GM23338 (cell line): ENCODE results near the gene CCNYL1.

ENCODE experiments used
- EZH2 ChIP-seq: fragments of 200-600 bp; sonication (generic); IDR thresholded peaks from one replicate; pipeline ENCODE4 v1.8.0; 2017; ENCODE audit warnings: antibody characterized with exemption, mild to moderate bottlenecking, low read depth; ENCODE audit not compliant: unreplicated experiment
- EZH2phosphoT487 ChIP-seq: fragments of 200-600 bp; sonication (generic); IDR thresholded peaks from one replicate; pipeline ENCODE4 v1.8.1; 2018; ENCODE audit warnings: antibody characterized with exemption; ENCODE audit not compliant: unreplicated experiment
- TF ChIP-seq, protein P1 (sequence below), 2 experiments: fragments of 200-600 bp in 1 of 2; sonication (generic) in 1 of 2; conservative IDR thresholded peaks; 2 replicates each; pipeline versions ENCODE4 v1.5.1 to v1.6.1; 2016 to 2017; ENCODE audit warnings: antibody characterized with exemption in 2 of 2, low read depth in 2 of 2, mild to moderate bottlenecking in 2 of 2, moderate library complexity in 1 of 2

DNA sequence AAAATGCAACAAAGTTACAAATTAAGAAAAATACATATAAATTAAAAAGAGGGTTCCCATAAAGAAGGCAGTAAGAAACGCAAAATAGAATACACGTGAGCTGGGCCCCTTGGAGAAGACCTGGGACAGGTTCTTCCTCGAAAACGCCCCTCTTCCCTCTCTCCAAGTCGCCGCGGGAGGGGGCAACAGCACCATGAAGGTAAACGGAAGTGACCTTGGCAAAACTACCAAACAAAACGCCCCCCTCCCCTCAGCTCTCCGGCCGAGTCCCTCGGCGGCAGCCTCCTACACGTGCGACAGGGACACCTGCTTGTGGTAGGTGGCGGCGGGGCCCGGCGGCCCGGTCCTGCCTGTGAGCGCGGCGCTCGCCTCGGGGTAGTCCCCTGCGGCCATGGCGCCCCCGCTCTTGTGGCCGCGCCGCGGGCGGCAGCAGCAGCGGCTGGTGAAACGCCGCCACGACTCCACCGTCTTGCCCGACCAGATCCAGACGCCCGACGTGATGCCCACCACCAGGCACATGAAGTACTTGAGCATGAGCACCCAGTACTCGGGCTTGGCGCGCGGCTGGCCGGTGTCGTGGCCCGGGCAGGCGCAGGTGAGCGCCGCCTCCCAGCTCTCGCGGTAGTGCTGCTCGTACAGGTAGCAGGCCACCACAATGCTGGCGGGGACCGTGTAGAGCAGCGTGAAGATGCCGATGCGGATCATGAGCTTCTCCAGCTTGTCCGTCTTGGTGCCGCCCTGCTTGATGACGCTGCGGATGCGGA, 55.4 kb downstream of the CCNYL1 start:
- TF ChIP-seq, protein P1, sequence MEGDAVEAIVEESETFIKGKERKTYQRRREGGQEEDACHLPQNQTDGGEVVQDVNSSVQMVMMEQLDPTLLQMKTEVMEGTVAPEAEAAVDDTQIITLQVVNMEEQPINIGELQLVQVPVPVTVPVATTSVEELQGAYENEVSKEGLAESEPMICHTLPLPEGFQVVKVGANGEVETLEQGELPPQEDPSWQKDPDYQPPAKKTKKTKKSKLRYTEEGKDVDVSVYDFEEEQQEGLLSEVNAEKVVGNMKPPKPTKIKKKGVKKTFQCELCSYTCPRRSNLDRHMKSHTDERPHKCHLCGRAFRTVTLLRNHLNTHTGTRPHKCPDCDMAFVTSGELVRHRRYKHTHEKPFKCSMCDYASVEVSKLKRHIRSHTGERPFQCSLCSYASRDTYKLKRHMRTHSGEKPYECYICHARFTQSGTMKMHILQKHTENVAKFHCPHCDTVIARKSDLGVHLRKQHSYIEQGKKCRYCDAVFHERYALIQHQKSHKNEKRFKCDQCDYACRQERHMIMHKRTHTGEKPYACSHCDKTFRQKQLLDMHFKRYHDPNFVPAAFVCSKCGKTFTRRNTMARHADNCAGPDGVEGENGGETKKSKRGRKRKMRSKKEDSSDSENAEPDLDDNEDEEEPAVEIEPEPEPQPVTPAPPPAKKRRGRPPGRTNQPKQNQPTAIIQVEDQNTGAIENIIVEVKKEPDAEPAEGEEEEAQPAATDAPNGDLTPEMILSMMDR (conservative IDR thresholded peaks at IDR 0.05; ENCODE audit: low read depth in 2 of 2), result peak in 1 of 2 experiments; percentile 38; a peak in 2 of 4 replicates
- TF ChIP-seq EZH2phosphoT487 (no peak), EZH2 (no peak)
